Ishikawa (cell line): ENCODE data around the gene TUBB1.

Experiments used
- CEBPB ChIP-seq: IDR thresholded peaks from 2 replicates; pipeline ENCODE4 v1.6.1; 2012
- CREB1 ChIP-seq: IDR thresholded peaks from 2 replicates; pipeline ENCODE4 v1.6.1; 2012; ENCODE audit warnings: low read depth
- EGR1 ChIP-seq: IDR thresholded peaks from 2 replicates; pipeline ENCODE4 v1.6.1; 2012
- EP300 ChIP-seq: IDR thresholded peaks from 2 replicates; pipeline ENCODE4 v1.6.1; 2012; ENCODE audit warnings: borderline replicate concordance
- FOXM1 ChIP-seq: IDR thresholded peaks from 2 replicates; pipeline ENCODE4 v1.6.1; 2012; ENCODE audit warnings: low read depth, borderline replicate concordance
- NFIC ChIP-seq: IDR thresholded peaks from 2 replicates; pipeline ENCODE4 v1.6.1; 2012
- RAD21 ChIP-seq: IDR thresholded peaks from 2 replicates; pipeline ENCODE4 v1.6.1; 2012; ENCODE audit warnings: low read depth
- TAF1 ChIP-seq: IDR thresholded peaks from 2 replicates; pipeline ENCODE4 v1.6.1; 2012; ENCODE audit warnings: low read depth, mild to moderate bottlenecking
- TCF12 ChIP-seq: IDR thresholded peaks from 2 replicates; pipeline ENCODE4 v1.6.1; 2012; ENCODE audit warnings: low read depth
- TEAD4 ChIP-seq: IDR thresholded peaks from 2 replicates; pipeline ENCODE4 v1.6.1; 2012
- YY1 ChIP-seq: IDR thresholded peaks from 2 replicates; pipeline ENCODE4 v1.6.1; 2012; ENCODE audit warnings: low read depth
- ZBTB7A ChIP-seq: IDR thresholded peaks from 2 replicates; pipeline ENCODE4 v1.6.1; 2012; ENCODE audit warnings: low read depth
- TF ChIP-seq, protein P1 (sequence below): IDR thresholded peaks from 2 replicates; pipeline ENCODE4 v1.6.1; 2012
- TF ChIP-seq, protein P2 (sequence below): IDR thresholded peaks from 2 replicates; pipeline ENCODE4 v1.6.1; 2012; ENCODE audit warnings: low read depth, mild to moderate bottlenecking
- TF ChIP-seq, protein P3 (sequence below): IDR thresholded peaks from 2 replicates; pipeline ENCODE4 v1.6.1; 2012

TUBB1 gene

DNA sequence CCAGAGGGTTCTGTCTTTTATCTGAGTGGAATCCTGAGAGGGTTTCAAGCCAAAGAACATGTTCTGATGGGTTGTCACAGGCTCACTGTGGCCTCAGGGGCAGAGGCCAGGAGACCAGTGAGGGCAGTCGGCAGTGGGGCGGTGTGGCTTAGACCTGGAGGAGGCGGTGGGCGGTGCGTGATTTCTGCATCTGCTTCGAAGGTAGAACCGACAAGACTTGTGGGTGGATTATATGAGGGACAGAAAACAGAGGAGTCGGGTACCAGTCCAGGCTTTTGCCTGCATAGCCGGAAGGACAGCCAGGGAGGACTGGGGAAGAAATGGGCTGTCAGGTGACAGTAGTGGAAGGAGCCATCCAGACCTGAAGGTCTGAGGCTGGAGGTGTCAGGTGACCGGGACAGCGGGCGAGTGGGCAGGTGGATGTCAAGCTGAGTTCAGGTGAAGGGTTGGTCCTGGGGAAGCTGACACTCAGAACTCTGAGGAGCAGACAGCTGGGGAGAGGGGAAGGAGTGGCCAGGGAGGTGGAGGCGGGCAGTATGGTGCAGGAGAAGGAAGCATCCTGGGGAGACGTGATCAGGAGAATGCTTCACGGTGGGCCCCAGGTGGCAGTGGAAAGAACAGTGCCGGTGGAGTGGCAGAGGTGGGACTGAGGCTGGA is 15.3 kb upstream of the TUBB1 start:
- TF ChIP-seq, protein P1, sequence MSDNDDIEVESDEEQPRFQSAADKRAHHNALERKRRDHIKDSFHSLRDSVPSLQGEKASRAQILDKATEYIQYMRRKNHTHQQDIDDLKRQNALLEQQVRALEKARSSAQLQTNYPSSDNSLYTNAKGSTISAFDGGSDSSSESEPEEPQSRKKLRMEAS, result no peak
- TF ChIP-seq EGR1, result no peak

DNA sequence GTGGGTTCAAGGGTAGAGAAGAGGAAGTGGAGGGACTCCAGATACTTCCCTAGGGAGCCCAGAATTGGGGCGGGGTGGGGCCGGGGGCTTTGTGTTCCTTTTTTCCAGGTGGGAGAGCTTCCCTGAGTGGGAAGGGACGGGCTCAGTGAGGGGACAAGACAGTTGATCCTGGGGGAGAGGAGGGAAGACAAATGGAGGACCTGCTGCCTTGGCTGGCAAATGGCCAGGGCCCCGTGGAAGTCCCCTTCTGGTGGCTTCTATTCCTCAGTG is 14.8 kb upstream of the TUBB1 start:
- TF ChIP-seq NFIC (no peak), EP300 (no peak), TAF1 (no peak), CREB1 (no peak), TCF12 (no peak)

DNA sequence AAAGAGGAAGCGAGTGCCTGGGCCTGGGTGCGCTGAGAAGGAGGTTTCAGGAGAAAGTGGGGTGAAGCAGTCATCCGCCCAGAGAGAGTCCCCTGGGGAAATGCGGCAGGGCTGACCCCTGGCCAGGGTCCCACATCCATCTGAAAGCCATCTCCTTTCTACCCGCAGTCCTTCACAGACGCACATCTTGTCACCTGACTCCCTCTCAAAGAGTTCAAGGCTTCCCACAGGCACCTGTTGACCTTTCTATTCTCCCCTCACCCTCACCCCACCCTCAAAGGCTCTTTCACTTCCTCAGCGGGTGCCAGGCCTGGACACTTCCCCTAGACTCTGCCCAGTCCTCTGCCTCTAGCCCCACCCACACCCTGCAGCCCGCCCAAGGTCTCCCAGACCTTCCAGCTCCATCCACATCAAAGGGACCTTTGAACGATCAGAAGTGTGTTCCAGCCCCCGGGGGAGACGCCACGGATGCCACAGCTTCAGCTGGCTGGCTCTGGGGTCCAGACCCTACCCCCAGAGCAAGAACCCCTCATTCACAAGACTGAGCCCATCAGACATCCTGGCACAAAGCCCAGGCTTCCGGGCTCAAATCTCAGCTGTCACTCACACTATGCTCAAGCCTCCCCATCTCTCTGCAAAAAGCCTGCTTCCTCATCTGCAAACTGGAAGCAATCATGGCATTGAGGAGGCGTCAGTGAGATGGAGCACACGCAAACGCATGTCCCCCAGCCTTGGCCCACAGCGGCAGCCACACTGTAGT is 14.3 kb upstream of the TUBB1 start:
- no peak for TF ChIP-seq CREB1
- no peak for TF ChIP-seq CEBPB

DNA sequence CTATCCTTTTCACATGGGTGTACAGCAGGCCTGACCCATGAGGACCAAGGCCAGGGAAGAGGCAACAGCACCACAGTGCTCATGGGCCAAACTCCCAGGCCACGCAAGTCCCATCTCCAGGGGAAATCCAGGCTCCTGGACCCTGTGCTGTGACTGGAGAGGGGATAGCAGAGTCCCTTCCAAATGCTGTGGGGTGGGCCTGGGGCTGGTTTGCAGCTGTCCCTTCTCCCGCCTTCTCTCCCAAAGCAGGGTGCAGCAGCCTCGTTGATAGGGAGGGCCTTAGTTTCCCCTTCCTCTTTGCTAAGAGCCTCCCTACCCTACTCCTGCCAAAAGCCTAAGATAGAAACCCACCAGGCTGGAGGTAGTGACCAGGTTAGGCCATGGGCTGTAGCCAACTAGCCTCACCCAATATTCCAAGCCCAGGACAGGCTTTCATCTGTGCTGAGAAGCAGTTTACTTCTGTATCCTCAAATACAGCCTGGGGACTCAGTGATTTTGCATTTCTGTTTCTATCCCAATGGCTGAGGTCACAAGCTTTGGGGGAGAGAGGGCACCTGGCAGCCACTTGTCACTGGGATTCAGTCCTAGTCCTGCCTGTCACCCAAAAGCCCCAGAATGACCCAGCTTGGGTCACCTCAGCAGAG is 13.6 kb upstream of the TUBB1 start:
- TF ChIP-seq TEAD4 (no peak), EGR1 (no peak), RAD21 (no peak), TCF12 (no peak), NFIC (no peak), YY1 (no peak), FOXM1 (no peak), CREB1 (no peak), TAF1 (no peak), CEBPB (no peak), EP300 (no peak), ZBTB7A (no peak)
- TF ChIP-seq, protein P1, result no peak
- TF ChIP-seq, protein P2, sequence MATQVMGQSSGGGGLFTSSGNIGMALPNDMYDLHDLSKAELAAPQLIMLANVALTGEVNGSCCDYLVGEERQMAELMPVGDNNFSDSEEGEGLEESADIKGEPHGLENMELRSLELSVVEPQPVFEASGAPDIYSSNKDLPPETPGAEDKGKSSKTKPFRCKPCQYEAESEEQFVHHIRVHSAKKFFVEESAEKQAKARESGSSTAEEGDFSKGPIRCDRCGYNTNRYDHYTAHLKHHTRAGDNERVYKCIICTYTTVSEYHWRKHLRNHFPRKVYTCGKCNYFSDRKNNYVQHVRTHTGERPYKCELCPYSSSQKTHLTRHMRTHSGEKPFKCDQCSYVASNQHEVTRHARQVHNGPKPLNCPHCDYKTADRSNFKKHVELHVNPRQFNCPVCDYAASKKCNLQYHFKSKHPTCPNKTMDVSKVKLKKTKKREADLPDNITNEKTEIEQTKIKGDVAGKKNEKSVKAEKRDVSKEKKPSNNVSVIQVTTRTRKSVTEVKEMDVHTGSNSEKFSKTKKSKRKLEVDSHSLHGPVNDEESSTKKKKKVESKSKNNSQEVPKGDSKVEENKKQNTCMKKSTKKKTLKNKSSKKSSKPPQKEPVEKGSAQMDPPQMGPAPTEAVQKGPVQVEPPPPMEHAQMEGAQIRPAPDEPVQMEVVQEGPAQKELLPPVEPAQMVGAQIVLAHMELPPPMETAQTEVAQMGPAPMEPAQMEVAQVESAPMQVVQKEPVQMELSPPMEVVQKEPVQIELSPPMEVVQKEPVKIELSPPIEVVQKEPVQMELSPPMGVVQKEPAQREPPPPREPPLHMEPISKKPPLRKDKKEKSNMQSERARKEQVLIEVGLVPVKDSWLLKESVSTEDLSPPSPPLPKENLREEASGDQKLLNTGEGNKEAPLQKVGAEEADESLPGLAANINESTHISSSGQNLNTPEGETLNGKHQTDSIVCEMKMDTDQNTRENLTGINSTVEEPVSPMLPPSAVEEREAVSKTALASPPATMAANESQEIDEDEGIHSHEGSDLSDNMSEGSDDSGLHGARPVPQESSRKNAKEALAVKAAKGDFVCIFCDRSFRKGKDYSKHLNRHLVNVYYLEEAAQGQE, result no peak
- TF ChIP-seq, protein P3, sequence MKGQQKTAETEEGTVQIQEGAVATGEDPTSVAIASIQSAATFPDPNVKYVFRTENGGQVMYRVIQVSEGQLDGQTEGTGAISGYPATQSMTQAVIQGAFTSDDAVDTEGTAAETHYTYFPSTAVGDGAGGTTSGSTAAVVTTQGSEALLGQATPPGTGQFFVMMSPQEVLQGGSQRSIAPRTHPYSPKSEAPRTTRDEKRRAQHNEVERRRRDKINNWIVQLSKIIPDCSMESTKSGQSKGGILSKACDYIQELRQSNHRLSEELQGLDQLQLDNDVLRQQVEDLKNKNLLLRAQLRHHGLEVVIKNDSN, result no peak

DNA sequence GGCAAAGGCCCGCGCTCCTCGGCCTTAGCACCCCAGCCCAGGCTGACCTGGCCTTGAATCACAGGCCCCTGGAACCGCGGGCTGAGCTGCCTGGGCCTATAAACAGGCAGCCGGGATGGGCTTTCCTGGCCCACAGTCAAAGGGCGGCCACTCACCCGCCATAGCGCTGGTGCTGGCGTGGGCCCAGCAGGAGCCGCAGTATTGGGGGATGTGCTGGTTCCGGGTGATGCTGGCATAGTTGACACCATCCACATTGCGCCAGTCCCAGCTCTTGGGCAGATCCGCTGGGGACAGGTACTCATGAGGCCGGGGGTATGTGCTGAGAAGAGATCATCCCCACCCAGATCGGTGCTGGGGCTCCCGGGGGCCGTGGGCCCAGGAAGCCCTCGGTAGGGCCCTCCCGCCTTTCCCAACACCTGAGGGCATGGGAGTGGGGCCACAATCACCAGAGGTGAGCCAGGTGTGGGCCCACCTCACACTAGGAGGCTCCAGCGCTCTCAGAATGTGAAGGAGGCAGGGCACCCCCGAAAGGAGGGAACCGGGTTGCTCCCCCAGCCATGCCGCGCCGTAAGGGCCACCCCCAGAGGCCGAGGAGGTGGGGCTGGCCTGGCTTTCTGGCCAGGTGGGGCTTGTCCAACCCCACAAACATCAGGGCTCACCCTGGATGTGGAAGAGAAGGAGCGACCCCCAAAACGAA is 12.9 kb upstream of the TUBB1 start:
- TF ChIP-seq TAF1 (no peak), TCF12 (no peak), RAD21 (no peak), CEBPB (no peak), CREB1 (no peak), ZBTB7A (no peak), EGR1 (no peak), NFIC (no peak), YY1 (no peak)
- TF ChIP-seq, protein P3, result no peak

DNA sequence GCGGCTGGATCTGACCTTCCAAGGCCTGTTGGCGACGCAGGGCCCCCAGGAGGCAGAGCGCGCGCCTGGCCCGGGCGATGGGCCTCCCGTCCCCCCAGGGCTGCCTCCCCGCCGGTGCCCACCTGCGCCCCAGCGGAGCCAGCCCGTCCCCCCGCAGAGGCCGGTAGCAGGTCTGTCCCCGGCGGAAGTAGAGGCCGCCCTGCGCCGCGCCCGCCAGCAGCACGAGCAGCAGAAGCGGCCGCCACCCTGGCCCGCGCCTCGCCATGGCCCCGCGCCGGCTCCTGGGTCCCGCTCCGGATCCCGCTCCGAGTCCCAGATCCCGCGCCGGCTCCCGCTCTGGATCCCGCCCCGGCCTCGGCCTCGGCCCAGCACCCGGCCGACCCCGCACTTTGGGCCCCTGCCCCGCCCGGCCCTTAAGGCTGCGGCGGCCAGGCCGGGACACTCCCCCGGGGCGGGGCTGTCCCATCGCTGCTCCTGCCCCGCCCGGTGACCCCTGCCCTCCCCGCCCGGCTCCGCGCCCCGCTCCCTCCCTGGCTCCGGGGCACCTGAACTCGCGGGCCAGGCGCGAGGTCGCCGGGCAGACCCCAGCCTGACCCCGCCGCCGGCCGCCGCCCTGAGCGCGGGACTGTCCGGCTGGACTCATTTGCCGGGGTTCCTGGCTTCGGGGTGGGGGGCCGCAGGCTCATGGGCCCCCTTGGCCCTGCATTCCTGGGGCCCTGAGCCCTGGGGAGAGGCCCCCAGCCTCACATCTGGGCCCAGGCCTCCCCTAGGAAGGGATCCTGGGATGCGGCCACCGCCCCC is 12.2 kb upstream of the TUBB1 start, which contains the start of gene CTSZ:
CTSZ (minus strand) TSS at position 391 of the 801 bp plus-strand sequence; CDS start at position 265, 126 bp downstream.
- TF ChIP-seq TCF12 (no peak), RAD21 (no peak), FOXM1 (no peak), ZBTB7A (peak; percentile 22; the same call in 1 of the 2 replicates), CREB1 (no peak), TAF1 (no peak), EP300 (no peak), EGR1 (no peak), TEAD4 (no peak), NFIC (no peak), YY1 (no peak), CEBPB (no peak)
- TF ChIP-seq, protein P2, result no peak
- TF ChIP-seq, protein P3, result no peak
- TF ChIP-seq, protein P1, result peak; percentile 48; the same call in 1 of the 2 replicates
